ENCODE results near the gene HDAC7. TPM values are rescaled to one million over a fixed set of nuclear protein-coding genes. Genes with fewer than 3 reads are reported as not detected.

Gene HDAC7
- total RNA-seq, 1 donor from 2014 or later = 144 TPM

- no peak for DNase-seq (ENCODE audit: extremely low read depth, low read depth, low spot score)
Observed at GRCh38 chr12:47751561-47751960, 68.1 kb downstream of the HDAC7 start.

- no peak for DNase-seq (ENCODE audit: extremely low read depth, low read depth, low spot score)
Observed at GRCh38 chr12:47750916-47751470, 68.7 kb downstream of the HDAC7 start.

GRCh38 chr12:47750229-47750798, 69.4 kb downstream of the HDAC7 start:
- no peak for DNase-seq (ENCODE audit: extremely low read depth, low read depth, low spot score)

- DNase-seq (ENCODE audit: extremely low read depth, low read depth, low spot score) = no peak
Observed at GRCh38 chr12:47748899-47749298, 70.8 kb downstream of the HDAC7 start.

- DNase-seq (ENCODE audit: extremely low read depth, low read depth, low spot score) = no peak
Observed at GRCh38 chr12:47748507-47748828, 71.2 kb downstream of the HDAC7 start.

GRCh38 chr12:47747596-47748506, 71.9 kb downstream of the HDAC7 start:
- no peak for DNase-seq (ENCODE audit: extremely low read depth, low read depth, low spot score)

GRCh38 chr12:47747126-47747525, 72.6 kb downstream of the HDAC7 start:
- no peak for DNase-seq (ENCODE audit: extremely low read depth, low read depth, low spot score)

- no peak for DNase-seq (ENCODE audit: extremely low read depth, low read depth, low spot score)
Observed at GRCh38 chr12:47746523-47746922, 73.2 kb downstream of the HDAC7 start.

- no peak for DNase-seq (ENCODE audit: extremely low read depth, low read depth, low spot score)
Observed at GRCh38 chr12:47746073-47746472, 73.6 kb downstream of the HDAC7 start.

- DNase-seq (ENCODE audit: extremely low read depth, low read depth, low spot score) = no peak
Observed at GRCh38 chr12:47745485-47746041, 74.1 kb downstream of the HDAC7 start.

- no peak for DNase-seq (ENCODE audit: extremely low read depth, low read depth, low spot score)
Observed at GRCh38 chr12:47744778-47745436, 74.8 kb downstream of the HDAC7 start.

- DNase-seq (ENCODE audit: extremely low read depth, low read depth, low spot score) = no peak
Observed at GRCh38 chr12:47744005-47744651, 75.6 kb downstream of the HDAC7 start.

- no peak for DNase-seq (ENCODE audit: extremely low read depth, low read depth, low spot score)
Observed at GRCh38 chr12:47743311-47743860, 76.3 kb downstream of the HDAC7 start.

- DNase-seq (ENCODE audit: extremely low read depth, low read depth, low spot score) = no peak
Observed at GRCh38 chr12:47742253-47742825, 77.4 kb downstream of the HDAC7 start.

GRCh38 chr12:47741340-47741703, 78.4 kb downstream of the HDAC7 start:
- DNase-seq (ENCODE audit: extremely low read depth, low read depth, low spot score) = no peak

- no peak for DNase-seq (ENCODE audit: extremely low read depth, low read depth, low spot score)
Observed at GRCh38 chr12:47740606-47741339, 78.9 kb downstream of the HDAC7 start.

- DNase-seq (ENCODE audit: extremely low read depth, low read depth, low spot score) = no peak
Observed at GRCh38 chr12:47739979-47740378, 79.7 kb downstream of the HDAC7 start.

- DNase-seq (ENCODE audit: extremely low read depth, low read depth, low spot score) = no peak
Observed at GRCh38 chr12:47739297-47739696, 80.4 kb downstream of the HDAC7 start.

- DNase-seq (ENCODE audit: extremely low read depth, low read depth, low spot score) = no peak
Observed at GRCh38 chr12:47737936-47738594, 81.6 kb downstream of the HDAC7 start.

Measured in glomerular endothelial cell (primary cell).